Uterus (tissue), 4 donors: Measurements from ENCODE around the gene HOXD8. TPM values are rescaled to one million over a fixed set of nuclear protein-coding genes. Genes with fewer than 3 reads are reported as not detected.

Source experiments
- DNase-seq, 2 donors: peaks; one replicate each; pipeline ENCODE4 v3.0.0-alpha.2; 2019 to 2020
- H3K27ac ChIP-seq, 2 donors: fragments of 200-600 bp; sonication (generic); 1 replicate in 1 of 2; 2 replicates in 1 of 2; pipeline ENCODE4 v1.5.1; 2016 to 2018
- H3K27me3 ChIP-seq, 2 donors: fragments of 200-600 bp; sonication (generic); one replicate each; pipeline ENCODE4 v1.5.1; 2018 to 2019; ENCODE audit warnings: control low read depth in 1 of 2
- H3K36me3 ChIP-seq, 2 donors: fragments of 200-600 bp; sonication (generic); one replicate each; pipeline ENCODE4 v1.5.1; 2019; ENCODE audit warnings: control low read depth in 1 of 2
- H3K4me1 ChIP-seq, 2 donors: fragments of 200-600 bp; sonication (generic); one replicate each; pipeline ENCODE4 v1.5.1; 2018 to 2019; ENCODE audit warnings: control low read depth in 1 of 2
- H3K4me3 ChIP-seq, 2 donors: fragments of 200-600 bp; sonication (generic); 1 replicate in 1 of 2; 2 replicates in 1 of 2; pipeline ENCODE4 v1.5.1; 2018 to 2019; ENCODE audit warnings: mild to moderate bottlenecking in 1 of 2
- H3K9me3 ChIP-seq, 2 donors: fragments of 200-600 bp; sonication (generic); one replicate each; pipeline ENCODE4 v1.5.1; 2019; ENCODE audit warnings: control low read depth in 1 of 2
- CTCF ChIP-seq, 4 experiments: fragments of 200-600 bp in 2 of 4; fragments of 450-650 bp in 2 of 4; sonication (generic) in 2 of 4; IDR thresholded peaks; one replicate each; pipeline ENCODE4 v1.5.1; 2016 to 2019; ENCODE audit warnings: antibody characterized with exemption in 4 of 4, mild to moderate bottlenecking in 2 of 4, moderate library complexity in 1 of 4
- POLR2A ChIP-seq, 2 donors: fragments of 450-650 bp; IDR thresholded peaks; one replicate each; pipeline ENCODE4 v1.6.1; 2016; ENCODE audit warnings: antibody characterized with exemption in 2 of 2, mild to moderate bottlenecking in 1 of 2, moderate library complexity in 1 of 2
- intact Hi-C: fragments of 100-400 bp; cut with DNase I; formaldehyde crosslinking; loops from one replicate; pipeline ENCODE4 v1.15.1; 2023; ENCODE audit warnings: low total_unique reads
- total RNA-seq, 4 donors: library from RNA; depleted of rRNA in 3 of 4; stranded (reverse); fragments of >200 nt in 3 of 4; gene quantifications; one replicate each; pipeline versions ENCODE4 v1.1.0 to v1.2.4, GENCODE V29; 2014 to 2023
- donor health status: DM: yes; HTN: yes; CAD: no.

HOXD8 gene
- total RNA-seq, 4 donors from 2014 or later, result 25.8 to 75.6 (median 48.0) TPM

- H3K27me3 ChIP-seq, result peaks cover 64 to 88% of the 10 kb centered on the region in 2 donors
- intact Hi-C loops, result loop anchor here (10.0 kb wide), 1 partner anchor 400 kb away; no protein-coding TSS in a partner anchor
Measured at GRCh38 chr2:176084611-176085119, 44.8 kb upstream of the HOXD8 start.

GRCh38 chr2:176085120-176085788 is 44.3 kb upstream of the HOXD8 start:
- H3K27me3 ChIP-seq, result peaks cover 64 to 92% of the 10 kb centered on the region in 2 donors
- no peaks in the 10 kb centered on the region for H3K9me3 ChIP-seq
- intact Hi-C loops, result loop anchor here (10.0 kb wide), 1 partner anchor 400 kb away; no protein-coding TSS in a partner anchor
- no peak for DNase-seq
- H3K36me3 ChIP-seq, result no peaks in the 10 kb centered on the region
- no peak overlapping the region for H3K4me3 ChIP-seq
- H3K4me1 ChIP-seq, result peaks cover 0 to 6% of the 10 kb centered on the region in 2 donors
- no peak overlapping the region for H3K27ac ChIP-seq
- TF ChIP-seq CTCF (IDR thresholded peaks at IDR 0.05), result no peak
- no peak for TF ChIP-seq POLR2A (IDR thresholded peaks at IDR 0.05)

More at GRCh38 chr2:176084611-176085119, 44.8 kb upstream of the HOXD8 start:
- peaks cover 0 to 10% of the 10 kb centered on the region in 2 donors for H3K4me1 ChIP-seq
- TF ChIP-seq CTCF (IDR thresholded peaks at IDR 0.05), result no peak
- TF ChIP-seq POLR2A (IDR thresholded peaks at IDR 0.05), result no peak
- no peaks in the 10 kb centered on the region for H3K36me3 ChIP-seq
- H3K27ac ChIP-seq, result no peak overlapping the region
- H3K9me3 ChIP-seq, result no peaks in the 10 kb centered on the region
- DNase-seq, result no peak
- H3K4me3 ChIP-seq, result no peak overlapping the region

GRCh38 chr2:176085861-176086771 is 43.4 kb upstream of the HOXD8 start:
- Histone ChIP-seq H3K9me3 (no peaks in the 10 kb centered on the region), H3K27ac (no peak overlapping the region), H3K36me3 (no peaks in the 10 kb centered on the region), H3K4me3 (no peak overlapping the region), H3K27me3 (peaks cover 59 to 94% of the 10 kb centered on the region in 2 donors), H3K4me1 (peaks cover 0 to 3% of the 10 kb centered on the region in 2 donors)
- TF ChIP-seq CTCF (IDR thresholded peaks at IDR 0.05) (peak in 2 of 4 experiments; percentile 18 to 28), POLR2A (IDR thresholded peaks at IDR 0.05) (no peak)
- DNase-seq, result no peak
- intact Hi-C loops, result loop anchor here (10.0 kb wide), 1 partner anchor 401 kb away; no protein-coding TSS in a partner anchor

GRCh38 chr2:176087330-176088047 is 42.0 kb upstream of the HOXD8 start:
- no peak for TF ChIP-seq CTCF (IDR thresholded peaks at IDR 0.05)
- no peak for TF ChIP-seq POLR2A (IDR thresholded peaks at IDR 0.05)
- no peak for DNase-seq
- Histone ChIP-seq H3K4me3 (no peak overlapping the region), H3K9me3 (no peaks in the 10 kb centered on the region), H3K27ac (no peak overlapping the region), H3K27me3 (peaks cover 57 to 92% of the 10 kb centered on the region in 2 donors), H3K4me1 (peaks cover 0 to 6% of the 10 kb centered on the region in 2 donors), H3K36me3 (no peaks in the 10 kb centered on the region)
- intact Hi-C loops, result loop anchor here (10.0 kb wide), 1 partner anchor 403 kb away; no protein-coding TSS in a partner anchor
